Endothelial cell (in vitro differentiated cells): ENCODE measurements around the gene C9orf50. TPM values are rescaled to one million over a fixed set of nuclear protein-coding genes. Genes with fewer than 3 reads are reported as not detected.

ENCODE experiments used
- DNase-seq: peaks from one replicate; pipeline ENCODE4 v3.0.0; 2021; ENCODE audit warnings: low spot score
- H3K27ac Mint-ChIP-seq: one replicate; pipeline ENCODE4 v1.8.0; 2021; ENCODE audit warnings: mixed read lengths, inconsistent platforms; ENCODE audit not compliant: unreplicated experiment
- H3K27me3 Mint-ChIP-seq: one replicate; pipeline ENCODE4 v1.8.0; 2021; ENCODE audit warnings: mild to moderate bottlenecking, moderate library complexity, mixed read lengths, inconsistent platforms; ENCODE audit not compliant: unreplicated experiment
- H3K36me3 Mint-ChIP-seq: one replicate; pipeline ENCODE4 v1.8.0; 2021; ENCODE audit warnings: mild to moderate bottlenecking, low read depth, mixed read lengths, inconsistent platforms; ENCODE audit not compliant: unreplicated experiment
- H3K4me1 Mint-ChIP-seq: one replicate; pipeline ENCODE4 v1.8.0; 2021; ENCODE audit warnings: mild to moderate bottlenecking, mixed read lengths, inconsistent platforms; ENCODE audit not compliant: unreplicated experiment
- H3K4me3 Mint-ChIP-seq: one replicate; pipeline ENCODE4 v1.8.0; 2021; ENCODE audit warnings: mild to moderate bottlenecking, mixed read lengths, inconsistent platforms; ENCODE audit not compliant: unreplicated experiment
- H3K9me3 Mint-ChIP-seq: one replicate; pipeline ENCODE4 v1.8.0; 2021; ENCODE audit warnings: mixed read lengths, inconsistent platforms; ENCODE audit not compliant: unreplicated experiment
- total RNA-seq: library from RNA; stranded (reverse); fragmentation: NEBNext Ultra II Directional; extraction: Animal tissue kit (Norgen Biotek cat#: 25700); gene quantifications from one replicate; pipeline ENCODE4 v1.2.1, GENCODE V29; 2021; ENCODE audit not compliant: unreplicated experiment
- TF ChIP-seq, protein P1 (sequence below): fragments of 200-600 bp; sonication (generic); IDR thresholded peaks from one replicate; pipeline ENCODE4 v1.5.0; 2021; ENCODE audit warnings: antibody characterized with exemption; ENCODE audit not compliant: unreplicated experiment

Gene C9orf50
- total RNA-seq, 1 donor from 2014 or later, result not detected

DNA sequence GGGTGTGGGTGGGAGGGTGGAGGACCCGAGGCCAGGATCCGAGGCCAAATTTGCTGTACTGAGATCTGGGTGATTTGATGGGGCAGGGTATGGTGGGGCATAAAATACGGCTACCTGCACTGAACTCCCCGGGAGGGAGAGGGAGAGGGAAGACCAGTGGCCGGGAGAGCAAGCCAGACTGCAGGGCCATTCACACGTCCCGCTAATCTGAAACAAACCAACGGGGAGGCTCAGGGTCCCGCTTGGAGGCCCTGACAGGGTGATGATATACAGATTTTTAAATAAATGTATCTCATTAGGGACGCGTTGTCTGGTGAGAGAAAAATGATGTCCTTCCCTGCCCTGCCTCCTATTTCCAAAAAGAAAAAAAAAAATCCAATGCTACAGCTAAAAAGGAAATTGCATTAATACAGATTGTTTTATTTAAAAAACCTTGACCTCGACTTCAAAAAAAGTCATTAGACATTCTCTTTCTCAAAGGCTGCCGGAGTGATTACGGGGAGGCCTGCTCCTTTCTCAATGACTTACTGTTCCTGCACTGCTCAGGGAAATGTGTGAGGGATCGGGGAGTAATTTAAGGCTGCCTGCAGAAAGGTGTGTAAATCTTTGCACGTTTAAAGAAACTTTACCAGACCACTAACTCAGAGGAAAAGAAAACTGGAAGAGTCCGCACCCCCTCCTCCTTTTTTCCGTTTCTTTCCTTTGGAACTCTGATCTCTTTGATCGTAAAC is 33.1 kb upstream of the C9orf50 start:
- H3K4me1 Mint-ChIP-seq, result peaks cover 6% of the 10 kb centered on the region
- DNase-seq, result no peak
- H3K27me3 Mint-ChIP-seq, result peaks cover 2% of the 10 kb centered on the region
- H3K36me3 Mint-ChIP-seq, result no peaks in the 10 kb centered on the region
- no peaks in the 10 kb centered on the region for H3K9me3 Mint-ChIP-seq
- TF ChIP-seq, protein P1, sequence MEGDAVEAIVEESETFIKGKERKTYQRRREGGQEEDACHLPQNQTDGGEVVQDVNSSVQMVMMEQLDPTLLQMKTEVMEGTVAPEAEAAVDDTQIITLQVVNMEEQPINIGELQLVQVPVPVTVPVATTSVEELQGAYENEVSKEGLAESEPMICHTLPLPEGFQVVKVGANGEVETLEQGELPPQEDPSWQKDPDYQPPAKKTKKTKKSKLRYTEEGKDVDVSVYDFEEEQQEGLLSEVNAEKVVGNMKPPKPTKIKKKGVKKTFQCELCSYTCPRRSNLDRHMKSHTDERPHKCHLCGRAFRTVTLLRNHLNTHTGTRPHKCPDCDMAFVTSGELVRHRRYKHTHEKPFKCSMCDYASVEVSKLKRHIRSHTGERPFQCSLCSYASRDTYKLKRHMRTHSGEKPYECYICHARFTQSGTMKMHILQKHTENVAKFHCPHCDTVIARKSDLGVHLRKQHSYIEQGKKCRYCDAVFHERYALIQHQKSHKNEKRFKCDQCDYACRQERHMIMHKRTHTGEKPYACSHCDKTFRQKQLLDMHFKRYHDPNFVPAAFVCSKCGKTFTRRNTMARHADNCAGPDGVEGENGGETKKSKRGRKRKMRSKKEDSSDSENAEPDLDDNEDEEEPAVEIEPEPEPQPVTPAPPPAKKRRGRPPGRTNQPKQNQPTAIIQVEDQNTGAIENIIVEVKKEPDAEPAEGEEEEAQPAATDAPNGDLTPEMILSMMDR, result no peak
- no peak overlapping the region for H3K4me3 Mint-ChIP-seq
- H3K27ac Mint-ChIP-seq, result no peak overlapping the region

DNA sequence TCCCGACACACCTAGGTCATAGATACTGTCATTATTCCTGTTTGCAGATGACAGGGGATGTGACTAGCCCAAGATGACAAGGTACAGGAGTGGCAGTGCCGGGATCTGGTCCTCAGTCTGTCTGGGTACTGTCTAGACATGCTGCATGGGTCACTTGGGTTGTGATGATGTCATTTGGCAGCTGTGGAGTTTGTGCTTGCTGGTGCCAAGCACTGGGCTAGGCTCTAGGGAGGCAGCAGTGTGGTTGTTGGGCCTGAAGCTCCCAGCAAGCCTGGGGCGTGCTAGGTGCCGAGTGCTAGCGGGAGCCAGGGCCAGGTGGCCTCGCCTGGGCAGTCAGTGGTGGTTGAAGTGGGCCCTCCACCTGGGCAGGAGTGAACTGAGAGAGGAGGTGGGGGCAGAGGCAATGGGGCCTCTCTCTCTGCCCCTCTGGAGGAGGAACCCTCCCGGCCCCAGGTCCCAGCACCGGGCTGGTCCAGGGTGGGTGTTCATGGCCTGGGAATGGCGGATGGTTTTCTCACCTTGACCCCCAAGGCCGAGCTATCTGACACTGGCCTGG is 29.9 kb upstream of the C9orf50 start:
- Mint-ChIP-seq H3K27me3 (peaks cover 11% of the 10 kb centered on the region), H3K4me1 (no peaks in the 10 kb centered on the region), H3K9me3 (no peaks in the 10 kb centered on the region), H3K4me3 (no peak overlapping the region), H3K27ac (no peak overlapping the region), H3K36me3 (peaks cover 4% of the 10 kb centered on the region)
- TF ChIP-seq, protein P1, result no peak
- DNase-seq, result no peak

DNA sequence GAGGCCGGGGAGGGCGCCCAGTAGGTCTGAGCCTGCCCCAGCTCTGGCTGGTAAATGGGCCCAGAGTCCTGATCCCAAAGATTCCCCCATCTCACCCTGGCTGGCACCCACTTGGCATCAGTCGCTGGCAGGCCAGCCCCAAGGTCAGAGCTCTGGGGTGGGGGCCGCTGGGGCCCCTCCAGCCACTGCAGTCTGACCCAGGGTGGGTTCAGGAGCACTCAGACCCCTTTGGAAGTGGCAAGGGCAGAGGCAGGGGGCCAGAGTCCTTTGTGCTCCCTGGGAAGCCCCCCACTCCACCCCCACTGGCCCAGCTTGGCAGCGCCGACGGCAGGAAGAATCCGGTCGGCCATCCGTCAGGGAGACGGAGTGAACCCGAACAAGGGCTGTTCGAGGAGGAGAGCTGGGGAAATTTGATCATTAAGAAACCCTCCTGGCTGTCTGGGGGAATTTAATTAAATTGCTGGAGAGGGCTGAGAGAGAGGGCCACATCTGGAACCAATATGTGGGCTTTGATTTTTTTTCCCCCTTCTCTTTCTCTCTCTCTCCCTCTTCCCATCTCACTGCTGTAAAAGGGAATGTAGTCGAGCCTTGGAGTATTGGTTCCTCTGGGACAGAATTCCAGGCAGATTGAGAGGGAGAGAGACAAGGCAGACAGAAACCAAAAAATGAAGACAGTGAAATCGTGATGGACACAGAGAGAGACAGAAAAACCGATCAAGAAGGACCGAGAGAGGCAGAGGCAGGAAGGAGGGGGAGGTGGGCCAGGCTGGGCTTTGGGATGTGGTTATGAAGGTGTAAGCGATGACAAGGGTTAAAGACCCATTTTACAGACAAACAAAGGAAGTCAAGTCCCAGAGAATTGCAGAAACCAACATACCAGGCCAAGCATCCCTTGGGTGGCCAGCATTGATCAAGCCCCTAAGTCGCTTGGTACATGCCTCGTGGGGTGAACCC is 29.1 kb upstream of the C9orf50 start:
- no peak overlapping the region for H3K27ac Mint-ChIP-seq
- no peak overlapping the region for H3K4me3 Mint-ChIP-seq
- no peaks in the 10 kb centered on the region for H3K4me1 Mint-ChIP-seq
- H3K36me3 Mint-ChIP-seq, result peaks cover 4% of the 10 kb centered on the region
- no peaks in the 10 kb centered on the region for H3K9me3 Mint-ChIP-seq
- TF ChIP-seq, protein P1, result no peak
- no peak for DNase-seq
- H3K27me3 Mint-ChIP-seq, result peaks cover 11% of the 10 kb centered on the region

DNA sequence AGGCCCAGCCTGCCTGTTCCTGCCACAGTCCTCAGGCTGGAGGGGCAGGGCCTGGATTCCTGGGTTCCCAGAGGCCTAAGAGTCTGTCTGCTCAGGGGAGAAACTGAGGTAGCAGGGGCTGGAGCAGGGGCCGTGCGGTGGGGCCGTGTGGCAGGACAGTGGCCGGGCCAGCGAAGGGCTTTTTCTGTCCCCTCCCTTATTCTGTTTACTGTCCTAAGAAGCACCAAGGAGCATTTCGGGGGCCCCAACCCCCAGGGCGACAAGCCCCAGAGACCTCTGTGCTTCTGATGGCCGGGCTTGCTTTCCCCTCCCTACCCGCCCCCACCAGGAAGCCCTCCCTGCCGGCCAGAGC is 27.8 kb upstream of the C9orf50 start:
- no peak overlapping the region for H3K4me3 Mint-ChIP-seq

More for the DNA sequence above, 27.8 kb upstream of the C9orf50 start:
- H3K9me3 Mint-ChIP-seq, result no peaks in the 10 kb centered on the region
- DNase-seq, result no peak
- peaks cover 4% of the 10 kb centered on the region for H3K36me3 Mint-ChIP-seq
- no peaks in the 10 kb centered on the region for H3K4me1 Mint-ChIP-seq
- peaks cover 11% of the 10 kb centered on the region for H3K27me3 Mint-ChIP-seq
- no peak overlapping the region for H3K27ac Mint-ChIP-seq
- TF ChIP-seq, protein P1, result no peak
